Measurements from ENCODE around the gene TRIM26.
A peak's percentile ranks its signal among the peaks of the same experiment; 100 is the strongest.

DNA sequence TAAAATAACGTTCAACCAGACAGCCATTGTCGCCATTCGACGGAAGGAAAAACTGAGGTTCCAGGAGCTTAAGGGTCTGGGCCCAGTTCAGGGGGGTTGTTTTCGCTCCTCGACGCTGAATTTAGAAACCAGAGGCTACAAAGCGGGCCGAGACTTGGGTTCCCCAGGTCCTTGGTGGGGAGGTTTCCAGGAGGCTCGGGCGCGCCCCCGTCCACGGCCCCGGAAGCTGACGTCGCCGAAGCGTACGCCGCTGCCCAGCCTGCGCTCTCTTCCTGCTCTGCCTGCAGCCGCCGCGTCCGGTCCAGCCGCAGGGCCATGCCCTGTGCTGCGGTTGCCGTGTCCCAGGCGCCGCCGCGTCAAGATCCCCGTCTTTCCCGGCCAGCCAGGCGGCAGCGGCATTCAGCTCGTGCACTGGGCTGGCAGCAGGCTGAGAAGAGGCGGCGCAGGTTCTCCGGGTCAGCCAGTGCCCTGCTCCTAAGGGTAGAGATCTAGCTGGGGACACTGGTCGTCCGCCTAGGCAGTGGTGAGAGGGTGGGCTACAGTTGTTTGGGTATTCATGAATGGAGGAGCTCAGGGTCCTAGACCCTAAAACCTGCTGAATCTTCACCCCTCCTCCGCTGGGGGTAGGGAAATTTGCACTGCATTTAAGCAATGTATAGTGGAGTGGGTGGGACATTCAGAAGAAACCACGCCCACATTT lies 901 bp upstream of the TRIM26 start:
- TF ChIP-seq, protein P1, sequence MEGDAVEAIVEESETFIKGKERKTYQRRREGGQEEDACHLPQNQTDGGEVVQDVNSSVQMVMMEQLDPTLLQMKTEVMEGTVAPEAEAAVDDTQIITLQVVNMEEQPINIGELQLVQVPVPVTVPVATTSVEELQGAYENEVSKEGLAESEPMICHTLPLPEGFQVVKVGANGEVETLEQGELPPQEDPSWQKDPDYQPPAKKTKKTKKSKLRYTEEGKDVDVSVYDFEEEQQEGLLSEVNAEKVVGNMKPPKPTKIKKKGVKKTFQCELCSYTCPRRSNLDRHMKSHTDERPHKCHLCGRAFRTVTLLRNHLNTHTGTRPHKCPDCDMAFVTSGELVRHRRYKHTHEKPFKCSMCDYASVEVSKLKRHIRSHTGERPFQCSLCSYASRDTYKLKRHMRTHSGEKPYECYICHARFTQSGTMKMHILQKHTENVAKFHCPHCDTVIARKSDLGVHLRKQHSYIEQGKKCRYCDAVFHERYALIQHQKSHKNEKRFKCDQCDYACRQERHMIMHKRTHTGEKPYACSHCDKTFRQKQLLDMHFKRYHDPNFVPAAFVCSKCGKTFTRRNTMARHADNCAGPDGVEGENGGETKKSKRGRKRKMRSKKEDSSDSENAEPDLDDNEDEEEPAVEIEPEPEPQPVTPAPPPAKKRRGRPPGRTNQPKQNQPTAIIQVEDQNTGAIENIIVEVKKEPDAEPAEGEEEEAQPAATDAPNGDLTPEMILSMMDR (IDR thresholded peaks at IDR 0.05): peak in 1 of 4 experiments; percentile 3
- TF ChIP-seq POLR2AphosphoS5 (IDR thresholded peaks at IDR 0.05): peak; percentile 81
